Caco-2 (cell line): ENCODE data around the gene SLC6A2. TPM values are rescaled to one million over a fixed set of nuclear protein-coding genes. Genes with fewer than 3 reads are reported as not detected.

ENCODE experiments used
- BruUV-seq: library from RNA; stranded (reverse); fragments of 400-500 nt; replicated peaks from 2 replicates; lab custom pipeline; 2021; lab: Mats Ljungman, UMichigan
- CTCF ChIA-PET: fragments of 300-600 bp; sonication (Branson Sonifier 250); formaldehyde crosslinking; loops from one replicate; lab custom pipeline; 2022; ENCODE audit warnings: antibody characterized with exemption; lab: Charles Lee
- POLR2A ChIA-PET: fragments of 300-600 bp; sonication (Branson Sonifier 250); formaldehyde crosslinking; loops from one replicate; lab custom pipeline; 2022; ENCODE audit warnings: antibody characterized with exemption; lab: Charles Lee
- DNase-seq, 2 experiments: peaks; one replicate each; pipeline versions ENCODE4 v3.0.0 to v3.0.0-alpha.2; 2020 to 2022
- H3K27me3 ChIP-seq: replicated peaks from 2 replicates; pipeline ENCODE4 v1.6.0; 2011; ENCODE audit warnings: low read length; ENCODE audit not compliant: control insufficient read depth, insufficient read depth
- H3K36me3 ChIP-seq: 2 replicates; pipeline ENCODE4 v1.5.1; 2011; ENCODE audit warnings: low read length; ENCODE audit not compliant: control insufficient read depth, insufficient read depth
- H3K4me1 ChIP-seq: fragments of 250-450 bp; sonication (Bioruptor Pico); 2 replicates; pipeline ENCODE4 v1.5.1; 2020; ENCODE audit warnings: mild to moderate bottlenecking
- H3K4me3 ChIP-seq: 2 replicates; pipeline ENCODE4 v1.5.1; 2011; ENCODE audit warnings: low read depth, mild to moderate bottlenecking, control low read depth, low read length
- H3K9me3 ChIP-seq: fragments of 250-450 bp; sonication (Bioruptor Pico); 2 replicates; pipeline ENCODE4 v1.5.1; 2020; ENCODE audit warnings: mild to moderate bottlenecking, moderate library complexity
- H3K27ac Mint-ChIP-seq: one replicate; pipeline ENCODE4 v1.8.0; 2022; ENCODE audit warnings: mixed read lengths; ENCODE audit not compliant: unreplicated experiment
- H3K27me3 Mint-ChIP-seq: one replicate; pipeline ENCODE4 v1.8.0; 2022; ENCODE audit warnings: mixed read lengths; ENCODE audit not compliant: insufficient read depth, unreplicated experiment
- H3K36me3 Mint-ChIP-seq: one replicate; pipeline ENCODE4 v1.8.0; 2022; ENCODE audit warnings: mild to moderate bottlenecking, mixed read lengths; ENCODE audit not compliant: insufficient read depth, unreplicated experiment
- H3K4me1 Mint-ChIP-seq: one replicate; pipeline ENCODE4 v1.8.0; 2022; ENCODE audit warnings: low read depth, mixed read lengths; ENCODE audit not compliant: unreplicated experiment
- H3K4me3 Mint-ChIP-seq: one replicate; pipeline ENCODE4 v1.8.0; 2022; ENCODE audit warnings: mild to moderate bottlenecking, moderate library complexity, mixed read lengths; ENCODE audit not compliant: unreplicated experiment
- H3K9me3 Mint-ChIP-seq: one replicate; pipeline ENCODE4 v1.8.0; 2022; ENCODE audit warnings: mixed read lengths; ENCODE audit not compliant: unreplicated experiment
- CTCF ChIP-seq, 2 experiments: fragments of 200-600 bp in 1 of 2; IDR thresholded peaks; 1 replicate in 1 of 2; 2 replicates in 1 of 2; pipeline versions ENCODE4 v1.5.1 to v1.8.0; 2011 to 2022; ENCODE audit warnings: antibody characterized with exemption in 1 of 2, control low read depth in 1 of 2, inconsistent platforms in 1 of 2, low read depth in 1 of 2, low read length in 1 of 2, mild to moderate bottlenecking in 1 of 2, moderate library complexity in 1 of 2; ENCODE audit not compliant: insufficient read depth in 1 of 2, severe bottlenecking in 1 of 2, unreplicated experiment in 1 of 2
- intact Hi-C: fragments of 100-400 bp; cut with micrococcal nuclease; formaldehyde crosslinking; loops from one replicate; pipeline ENCODE4 v1.10.0; 2022; ENCODE audit not compliant: unreplicated experiment
- total RNA-seq: library from RNA; stranded (reverse); gene quantifications from 2 replicates; pipeline ENCODE4 v1.2.3, GENCODE V29; 2022

Gene SLC6A2
- total RNA-seq, 1 experiment from 2014 or later = not detected

DNA sequence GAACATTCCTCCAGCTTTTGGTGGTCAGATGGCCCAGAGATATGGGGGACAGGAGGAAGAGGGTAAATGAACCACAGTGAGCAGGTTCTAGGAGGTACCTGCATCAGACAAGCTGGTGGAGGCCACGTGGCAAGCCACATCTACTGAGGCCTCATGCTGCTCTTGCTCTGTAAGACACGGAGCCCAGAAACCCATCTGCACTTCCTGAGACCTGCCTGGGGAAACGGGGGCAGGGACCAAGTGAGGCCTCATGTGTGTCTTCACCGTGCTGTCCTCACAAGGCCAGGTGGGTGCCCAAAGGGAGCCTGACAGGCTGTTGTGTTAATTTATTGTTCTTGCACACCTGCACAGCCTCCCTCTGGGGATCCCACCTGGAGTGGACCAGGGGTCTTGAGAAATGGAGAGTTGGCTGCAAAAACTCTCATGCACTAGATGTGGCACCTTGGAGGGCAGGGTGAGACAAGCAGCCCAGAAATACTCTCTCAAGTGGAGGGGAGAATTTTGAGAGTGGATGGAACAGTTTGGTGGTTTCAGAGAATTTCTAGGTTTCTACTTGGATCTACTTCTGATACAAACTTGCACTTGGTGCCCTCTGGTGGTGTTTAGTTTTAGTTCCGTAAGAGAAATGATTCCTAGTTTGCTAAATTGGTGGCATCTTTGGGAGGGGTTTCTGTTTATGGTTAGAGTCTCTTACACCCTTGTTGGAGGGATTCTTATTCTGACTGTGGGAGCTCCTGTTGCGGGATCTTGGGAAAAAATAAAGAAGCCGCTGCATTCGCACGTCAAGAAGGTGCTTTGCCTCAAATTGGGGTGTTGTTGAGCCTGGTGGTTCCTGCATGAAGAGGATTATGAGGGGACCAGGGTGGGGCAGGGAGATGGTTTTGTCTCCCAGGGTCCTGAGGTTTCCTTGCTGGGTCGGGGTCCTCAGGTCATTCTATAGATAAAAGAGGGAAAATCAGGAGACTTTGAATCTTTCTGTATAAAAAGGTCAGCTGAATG lies 47.5 kb downstream of the SLC6A2 start:
- no TSS peak for BruUV-seq
- intact Hi-C loops = loop anchor here (1.0 to 5.0 kb wide), 3 partner anchors 56 to 208 kb away; no protein-coding TSS in a partner anchor
- peak in 1 of 2 experiments; percentile 62 for DNase-seq

GRCh38 chr16:55706739-55707384 lies 51.1 kb downstream of the SLC6A2 start:
- Histone ChIP-seq H3K27me3 (no peaks in the 10 kb centered on the region), H3K4me1 (no peaks in the 10 kb centered on the region), H3K36me3 (no peaks in the 10 kb centered on the region), H3K9me3 (no peaks in the 10 kb centered on the region), H3K4me3 (no peak overlapping the region)
- Mint-ChIP-seq H3K4me3 (no peak overlapping the region), H3K4me1 (no peaks in the 10 kb centered on the region), H3K9me3 (no peaks in the 10 kb centered on the region), H3K27ac (no peak overlapping the region), H3K36me3 (no peaks in the 10 kb centered on the region), H3K27me3 (peaks cover 15% of the 10 kb centered on the region)
- intact Hi-C loops = no loop called here
- POLR2A ChIA-PET = no interaction called here
- no peak for TF ChIP-seq CTCF (IDR thresholded peaks at IDR 0.05; ENCODE audit: insufficient read depth in 1 of 2, low read depth in 1 of 2, low read length in 1 of 2, severe bottlenecking in 1 of 2, unreplicated experiment in 1 of 2)
- CTCF ChIA-PET = interaction anchor here (0.7 to 5.8 kb wide), 2 partner anchors 169 to 242 kb away, joined by 3 to 58 read pairs; no protein-coding TSS in a partner anchor
- no TSS peak for BruUV-seq
- DNase-seq = no peak

More for the DNA sequence above, 47.5 kb downstream of the SLC6A2 start:
- ChIA-PET POLR2A (no interaction called here), CTCF (interaction anchor here (1.0 to 5.8 kb wide), 4 partner anchors 156 to 240 kb away, joined by 4 to 58 read pairs (median 10); no protein-coding TSS in a partner anchor)
- Mint-ChIP-seq H3K27ac (no peak overlapping the region), H3K27me3 (peaks cover 16% of the 10 kb centered on the region), H3K36me3 (no peaks in the 10 kb centered on the region), H3K9me3 (no peaks in the 10 kb centered on the region), H3K4me3 (no peak overlapping the region), H3K4me1 (no peaks in the 10 kb centered on the region)
- peak; percentile 62 to 76 for TF ChIP-seq CTCF (IDR thresholded peaks at IDR 0.05; ENCODE audit: insufficient read depth in 1 of 2, low read depth in 1 of 2, low read length in 1 of 2, severe bottlenecking in 1 of 2, unreplicated experiment in 1 of 2)
- Histone ChIP-seq H3K9me3 (no peaks in the 10 kb centered on the region), H3K4me3 (no peak overlapping the region), H3K27me3 (no peaks in the 10 kb centered on the region), H3K4me1 (no peaks in the 10 kb centered on the region), H3K36me3 (no peaks in the 10 kb centered on the region)

DNA sequence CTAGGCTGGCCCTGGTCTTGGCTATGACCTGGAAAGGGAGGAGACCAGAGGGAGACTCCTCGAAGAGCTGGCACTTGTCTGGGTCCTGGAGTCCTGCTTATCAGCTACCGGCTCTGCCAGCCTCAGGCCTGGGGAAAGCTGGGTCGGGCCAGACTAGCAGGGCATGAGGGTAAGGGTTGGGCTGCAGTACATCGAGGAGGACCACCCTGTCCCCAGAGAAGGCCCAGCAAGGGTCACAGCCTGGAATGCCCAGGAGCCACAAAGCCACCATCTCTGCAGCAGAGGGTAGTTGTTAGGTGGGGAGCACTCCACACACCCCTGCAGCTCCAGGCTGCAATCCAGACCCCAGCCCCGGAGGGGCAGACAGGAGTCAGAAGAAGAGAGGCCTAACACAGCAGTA lies 54.0 kb downstream of the SLC6A2 start:
- Mint-ChIP-seq H3K4me3 (no peak overlapping the region), H3K4me1 (no peaks in the 10 kb centered on the region), H3K9me3 (no peaks in the 10 kb centered on the region), H3K27me3 (peaks cover 19% of the 10 kb centered on the region), H3K27ac (no peak overlapping the region), H3K36me3 (no peaks in the 10 kb centered on the region)
- intact Hi-C loops = no loop called here
- no peak for TF ChIP-seq CTCF (IDR thresholded peaks at IDR 0.05; ENCODE audit: insufficient read depth in 1 of 2, low read depth in 1 of 2, low read length in 1 of 2, severe bottlenecking in 1 of 2, unreplicated experiment in 1 of 2)
- ChIA-PET POLR2A (no interaction called here), CTCF (interaction anchor here (0.9 to 1.0 kb wide), 2 partner anchors 136 to 245 kb away, joined by 3 read pairs; no protein-coding TSS in a partner anchor)
- BruUV-seq = no TSS peak
- Histone ChIP-seq H3K4me1 (no peaks in the 10 kb centered on the region), H3K27me3 (no peaks in the 10 kb centered on the region; the same call in 1 of the 2 replicates), H3K9me3 (no peaks in the 10 kb centered on the region), H3K4me3 (no peak overlapping the region), H3K36me3 (no peaks in the 10 kb centered on the region)
- DNase-seq = no peak
